NOMO-1 treated with DMSO at 0.1 percent for 48 hours (cell line): ENCODE data around the gene IFIT5.
"Not testable (repeated sequence)": the region's sequence is repeated elsewhere in the genome, so short reads cannot be mapped to it uniquely, and the experiment has no call there.

Experiments used
- DNase-seq: peaks from one replicate; lab custom pipeline; 2025; ENCODE audit not compliant: unreplicated experiment; lab: John Stamatoyannopoulos, UW

IFIT5 gene

GRCh38 chr10:89414146-89414878 is at the start of gene IFIT5:
Gene IFIT5 (plus strand): TSS chr10:89414568. CDS start chr10:89414799, 231 bp downstream.
- peak; percentile 78 for DNase-seq

GRCh38 chr10:89367529-89367928 is 46.8 kb upstream of the IFIT5 start:
- DNase-seq: no peak

- no peak for DNase-seq
These were observed 46.2 kb upstream of the IFIT5 start for GRCh38 chr10:89368129-89368528.

GRCh38 chr10:89369156-89370105 is 44.9 kb upstream of the IFIT5 start:
- peak; percentile 39 for DNase-seq

GRCh38 chr10:89371079-89371478 is 43.3 kb upstream of the IFIT5 start:
- no peak for DNase-seq

- DNase-seq: no peak
These were observed 42.4 kb upstream of the IFIT5 start for GRCh38 chr10:89371987-89372386.

- DNase-seq: no peak
These were observed 40.3 kb upstream of the IFIT5 start for GRCh38 chr10:89373916-89374711.

GRCh38 chr10:89374713-89375141 is 39.6 kb upstream of the IFIT5 start:
- no peak for DNase-seq

GRCh38 chr10:89377705-89378637 is 36.4 kb upstream of the IFIT5 start, which contains the start of gene IFIT1B:
Gene IFIT1B (plus strand): TSS chr10:89378056. CDS start chr10:89378136, 80 bp downstream.
- no peak for DNase-seq

- no peak for DNase-seq
These were observed 35.3 kb upstream of the IFIT5 start for GRCh38 chr10:89379103-89379502.

GRCh38 chr10:89382757-89383156 is 31.6 kb upstream of the IFIT5 start:
- DNase-seq: no peak

GRCh38 chr10:89384474-89385340 is 29.7 kb upstream of the IFIT5 start:
- DNase-seq: peak; percentile 90

GRCh38 chr10:89388806-89389205 is 25.6 kb upstream of the IFIT5 start:
- DNase-seq: no peak

GRCh38 chr10:89389254-89389653 is 25.1 kb upstream of the IFIT5 start:
- peak; percentile 26 for DNase-seq

GRCh38 chr10:89390476-89391225 is 23.7 kb upstream of the IFIT5 start:
- DNase-seq: no peak

- not testable (repeated sequence) for DNase-seq
These were observed 23.2 kb upstream of the IFIT5 start for GRCh38 chr10:89391226-89391576.

GRCh38 chr10:89391907-89392756 is 22.2 kb upstream of the IFIT5 start, which contains the start of gene IFIT1:
Gene IFIT1 (plus strand): TSS chr10:89392623. CDS start chr10:89392713, 90 bp downstream.
- DNase-seq: peak; percentile 58
